ENCODE results near the gene SGCD. TPM values are rescaled to one million over a fixed set of nuclear protein-coding genes. Genes with fewer than 3 reads are reported as not detected.

Gene SGCD
- total RNA-seq, 4 donors from 2014 or later = 0.83 to 9.6 (median 1.9) TPM

GRCh38 chr5:156330141-156330870 lies 3.3 kb downstream of the SGCD start:
- H3K9me3 ChIP-seq = no peaks in the 10 kb centered on the region
- H3K4me1 ChIP-seq = no peaks in the 10 kb centered on the region
- H3K27me3 ChIP-seq = no peaks in the 10 kb centered on the region
- no peak for TF ChIP-seq POLR2A (IDR thresholded peaks at IDR 0.05)
- TF ChIP-seq CTCF (IDR thresholded peaks at IDR 0.05) = no peak
- H3K36me3 ChIP-seq = no peaks in the 10 kb centered on the region
- DNase-seq = no peak
- no peak overlapping the region for H3K4me3 ChIP-seq
- H3K27ac ChIP-seq = no peak overlapping the region

GRCh38 chr5:156331181-156331580 lies 4.2 kb downstream of the SGCD start:
- no peaks in the 10 kb centered on the region for H3K4me1 ChIP-seq
- H3K36me3 ChIP-seq = no peaks in the 10 kb centered on the region
- no peak for TF ChIP-seq POLR2A (IDR thresholded peaks at IDR 0.05)
- no peak for TF ChIP-seq CTCF (IDR thresholded peaks at IDR 0.05)
- H3K27ac ChIP-seq = no peak overlapping the region
- DNase-seq = no peak
- no peaks in the 10 kb centered on the region for H3K9me3 ChIP-seq
- no peak overlapping the region for H3K4me3 ChIP-seq
- no peaks in the 10 kb centered on the region for H3K27me3 ChIP-seq

GRCh38 chr5:156331845-156332244 lies 4.9 kb downstream of the SGCD start:
- no peak for TF ChIP-seq CTCF (IDR thresholded peaks at IDR 0.05)
- no peak for TF ChIP-seq POLR2A (IDR thresholded peaks at IDR 0.05)
- no peaks in the 10 kb centered on the region for H3K27me3 ChIP-seq
- H3K4me3 ChIP-seq = no peak overlapping the region
- H3K36me3 ChIP-seq = no peaks in the 10 kb centered on the region
- H3K9me3 ChIP-seq = no peaks in the 10 kb centered on the region
- H3K4me1 ChIP-seq = no peaks in the 10 kb centered on the region
- DNase-seq = no peak
- H3K27ac ChIP-seq = no peak overlapping the region

GRCh38 chr5:156332245-156332644 lies 5.3 kb downstream of the SGCD start:
- Histone ChIP-seq H3K36me3 (no peaks in the 10 kb centered on the region), H3K9me3 (no peaks in the 10 kb centered on the region), H3K4me1 (no peaks in the 10 kb centered on the region), H3K4me3 (no peak overlapping the region), H3K27me3 (no peaks in the 10 kb centered on the region), H3K27ac (no peak overlapping the region)
- no peak for DNase-seq
- TF ChIP-seq POLR2A (IDR thresholded peaks at IDR 0.05) (no peak), CTCF (IDR thresholded peaks at IDR 0.05) (no peak)

- TF ChIP-seq CTCF (IDR thresholded peaks at IDR 0.05) (no peak), POLR2A (IDR thresholded peaks at IDR 0.05) (no peak)
Measured at GRCh38 chr5:156339139-156339841, 12.3 kb downstream of the SGCD start.

More at GRCh38 chr5:156339139-156339841, 12.3 kb downstream of the SGCD start:
- no peaks in the 10 kb centered on the region for H3K4me1 ChIP-seq
- no peak overlapping the region for H3K4me3 ChIP-seq
- no peak for DNase-seq
- H3K27ac ChIP-seq = no peak overlapping the region
- H3K27me3 ChIP-seq = no peaks in the 10 kb centered on the region
- no peaks in the 10 kb centered on the region for H3K9me3 ChIP-seq
- no peaks in the 10 kb centered on the region for H3K36me3 ChIP-seq
